Esophagus squamous epithelium (tissue), 4 donors: ENCODE results near the gene ATP2B2.

ENCODE experiments used
- POLR2A ChIP-seq, 4 donors: fragments of 450-650 bp; IDR thresholded peaks; one replicate each; pipeline ENCODE4 v1.6.1; 2017; ENCODE audit warnings: antibody characterized with exemption in 4 of 4, mild to moderate bottlenecking in 4 of 4, moderate library complexity in 3 of 4
- TF ChIP-seq, protein P1 (sequence below), 6 experiments: fragments of 450-650 bp in 4 of 6; fragments of 200-600 bp in 2 of 6; sonication (generic) in 2 of 6; IDR thresholded peaks; one replicate each; pipeline ENCODE4 v1.5.1; 2016 to 2019; ENCODE audit warnings: antibody characterized with exemption in 6 of 6, mild to moderate bottlenecking in 4 of 6, moderate library complexity in 4 of 6

DNA sequence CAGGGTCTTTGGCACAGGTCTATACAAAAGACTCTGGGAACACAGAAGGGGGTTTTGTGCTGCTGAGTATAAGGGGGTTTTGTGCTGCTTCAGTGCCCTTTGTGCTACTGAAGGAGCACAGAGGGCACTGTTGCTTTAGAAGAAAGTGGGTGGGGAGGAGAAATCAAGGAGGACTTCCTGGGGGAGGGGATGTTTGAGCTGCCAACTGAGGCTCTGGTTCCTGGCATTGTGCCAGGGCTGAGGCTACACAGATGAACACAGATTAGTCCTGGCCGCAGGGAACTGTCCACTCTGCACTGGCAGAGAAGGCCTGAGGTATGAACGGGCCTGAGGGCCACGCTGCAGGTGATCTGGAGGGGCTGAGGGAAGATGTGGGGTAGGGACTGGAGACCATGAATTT is 152.2 kb downstream of the ATP2B2 start:
- TF ChIP-seq POLR2A (IDR thresholded peaks at IDR 0.05), result no peak
- TF ChIP-seq, protein P1, sequence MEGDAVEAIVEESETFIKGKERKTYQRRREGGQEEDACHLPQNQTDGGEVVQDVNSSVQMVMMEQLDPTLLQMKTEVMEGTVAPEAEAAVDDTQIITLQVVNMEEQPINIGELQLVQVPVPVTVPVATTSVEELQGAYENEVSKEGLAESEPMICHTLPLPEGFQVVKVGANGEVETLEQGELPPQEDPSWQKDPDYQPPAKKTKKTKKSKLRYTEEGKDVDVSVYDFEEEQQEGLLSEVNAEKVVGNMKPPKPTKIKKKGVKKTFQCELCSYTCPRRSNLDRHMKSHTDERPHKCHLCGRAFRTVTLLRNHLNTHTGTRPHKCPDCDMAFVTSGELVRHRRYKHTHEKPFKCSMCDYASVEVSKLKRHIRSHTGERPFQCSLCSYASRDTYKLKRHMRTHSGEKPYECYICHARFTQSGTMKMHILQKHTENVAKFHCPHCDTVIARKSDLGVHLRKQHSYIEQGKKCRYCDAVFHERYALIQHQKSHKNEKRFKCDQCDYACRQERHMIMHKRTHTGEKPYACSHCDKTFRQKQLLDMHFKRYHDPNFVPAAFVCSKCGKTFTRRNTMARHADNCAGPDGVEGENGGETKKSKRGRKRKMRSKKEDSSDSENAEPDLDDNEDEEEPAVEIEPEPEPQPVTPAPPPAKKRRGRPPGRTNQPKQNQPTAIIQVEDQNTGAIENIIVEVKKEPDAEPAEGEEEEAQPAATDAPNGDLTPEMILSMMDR (IDR thresholded peaks at IDR 0.05), result no peak
